Measurements from ENCODE around the gene TMEM201. TPM values are rescaled to one million over a fixed set of nuclear protein-coding genes. Genes with fewer than 3 reads are reported as not detected.

The TMEM201 gene
- total and polyA plus RNA-seq, 4 experiments from 2014 or later, result 0.41 to 12.9 (median 7.3) TPM

GRCh38 chr1:9610548-9610947, 21.8 kb downstream of the TMEM201 start:
- H3K4me3 ChIP-seq (ENCODE audit: low read length in 2 of 2), result no peak overlapping the region
- peaks cover 0 to 17% of the 10 kb centered on the region in 2 donors for H3K36me3 Mint-ChIP-seq
- no peaks in the 10 kb centered on the region for H3K27me3 Mint-ChIP-seq
- no peaks in the 10 kb centered on the region for H3K9me3 ChIP-seq (ENCODE audit: control insufficient read depth in 1 of 2, low read length in 2 of 2)
- H3K27ac ChIP-seq (ENCODE audit: low read depth, low read length), result no peak overlapping the region
- no peaks in the 10 kb centered on the region for H3K9me3 Mint-ChIP-seq
- intact Hi-C loops (cut with micrococcal nuclease), result no loop called here
- no peak overlapping the region for H3K27ac Mint-ChIP-seq
- H3K4me3 Mint-ChIP-seq, result no peak overlapping the region
- POLR2A ChIA-PET (ENCODE audit: partially characterized antibody), result no interaction called here
- peaks cover under 1% of the 10 kb centered on the region for H3K4me1 ChIP-seq (ENCODE audit: insufficient read depth, low read length)
- no peak for DNase-seq
- no peaks in the 10 kb centered on the region for H3K27me3 ChIP-seq (ENCODE audit: insufficient read depth, low read length)
- CTCF ChIA-PET (ENCODE audit: partially characterized antibody), result interaction anchor here (0.5 kb wide), 1 partner anchor 474 kb away, joined by 3 read pairs; no protein-coding TSS in a partner anchor
- no peaks in the 10 kb centered on the region for H3K4me1 Mint-ChIP-seq
- no peaks in the 10 kb centered on the region for H3K36me3 ChIP-seq (ENCODE audit: insufficient read depth, low read length)

GRCh38 chr1:9611716-9612115, 23.0 kb downstream of the TMEM201 start:
- Histone ChIP-seq H3K4me3 (ENCODE audit: low read length in 2 of 2) (no peak overlapping the region), H3K4me1 (ENCODE audit: insufficient read depth, low read length) (peaks cover 6% of the 10 kb centered on the region), H3K36me3 (ENCODE audit: insufficient read depth, low read length) (no peaks in the 10 kb centered on the region), H3K9me3 (ENCODE audit: control insufficient read depth in 1 of 2, low read length in 2 of 2) (no peaks in the 10 kb centered on the region), H3K27me3 (ENCODE audit: insufficient read depth, low read length) (no peaks in the 10 kb centered on the region), H3K27ac (ENCODE audit: low read depth, low read length) (no peak overlapping the region)
- ChIA-PET POLR2A (ENCODE audit: partially characterized antibody) (no interaction called here), CTCF (ENCODE audit: partially characterized antibody) (no interaction called here)
- intact Hi-C loops (cut with micrococcal nuclease), result no loop called here
- peaks cover 0 to 17% of the 10 kb centered on the region in 2 donors for H3K36me3 Mint-ChIP-seq
- no peak overlapping the region for H3K4me3 Mint-ChIP-seq
- H3K27me3 Mint-ChIP-seq, result no peaks in the 10 kb centered on the region
- no peaks in the 10 kb centered on the region for H3K9me3 Mint-ChIP-seq
- no peak for DNase-seq
- H3K4me1 Mint-ChIP-seq, result no peaks in the 10 kb centered on the region
- H3K27ac Mint-ChIP-seq, result no peak overlapping the region

GRCh38 chr1:9612162-9612845, 23.6 kb downstream of the TMEM201 start:
- H3K4me1 ChIP-seq (ENCODE audit: insufficient read depth, low read length), result peaks cover 6% of the 10 kb centered on the region
- intact Hi-C loops (cut with micrococcal nuclease), result no loop called here
- no peaks in the 10 kb centered on the region for H3K4me1 Mint-ChIP-seq
- H3K4me3 ChIP-seq (ENCODE audit: low read length in 2 of 2), result no peak overlapping the region
- POLR2A ChIA-PET (ENCODE audit: partially characterized antibody), result no interaction called here
- H3K27me3 ChIP-seq (ENCODE audit: insufficient read depth, low read length), result no peaks in the 10 kb centered on the region
- no peak overlapping the region for H3K27ac ChIP-seq (ENCODE audit: low read depth, low read length)
- H3K9me3 ChIP-seq (ENCODE audit: control insufficient read depth in 1 of 2, low read length in 2 of 2), result no peaks in the 10 kb centered on the region
- H3K4me3 Mint-ChIP-seq, result no peak overlapping the region
- no peaks in the 10 kb centered on the region for H3K27me3 Mint-ChIP-seq
- peaks cover 0 to 17% of the 10 kb centered on the region in 2 donors for H3K36me3 Mint-ChIP-seq
- no peak for DNase-seq
- no peak overlapping the region for H3K27ac Mint-ChIP-seq
- CTCF ChIA-PET (ENCODE audit: partially characterized antibody), result no interaction called here
- no peaks in the 10 kb centered on the region for H3K36me3 ChIP-seq (ENCODE audit: insufficient read depth, low read length)
- H3K9me3 Mint-ChIP-seq, result no peaks in the 10 kb centered on the region

- intact Hi-C loops (cut with micrococcal nuclease), result no loop called here
- Histone ChIP-seq H3K27ac (ENCODE audit: low read depth, low read length) (no peak overlapping the region), H3K36me3 (ENCODE audit: insufficient read depth, low read length) (no peaks in the 10 kb centered on the region), H3K4me1 (ENCODE audit: insufficient read depth, low read length) (peaks cover 6% of the 10 kb centered on the region), H3K27me3 (ENCODE audit: insufficient read depth, low read length) (no peaks in the 10 kb centered on the region), H3K9me3 (ENCODE audit: control insufficient read depth in 1 of 2, low read length in 2 of 2) (no peaks in the 10 kb centered on the region), H3K4me3 (ENCODE audit: low read length in 2 of 2) (no peak overlapping the region)
- POLR2A ChIA-PET (ENCODE audit: partially characterized antibody), result no interaction called here
- H3K4me1 Mint-ChIP-seq, result no peaks in the 10 kb centered on the region
- no peak overlapping the region for H3K4me3 Mint-ChIP-seq
- peaks cover 0 to 12% of the 10 kb centered on the region in 2 donors for H3K36me3 Mint-ChIP-seq
- CTCF ChIA-PET (ENCODE audit: partially characterized antibody), result no interaction called here
- no peak for DNase-seq
- H3K9me3 Mint-ChIP-seq, result no peaks in the 10 kb centered on the region
- no peak overlapping the region for H3K27ac Mint-ChIP-seq
- no peaks in the 10 kb centered on the region for H3K27me3 Mint-ChIP-seq
Measured at GRCh38 chr1:9612871-9613624, 24.3 kb downstream of the TMEM201 start.

GRCh38 chr1:9613625-9614299, 25.1 kb downstream of the TMEM201 start:
- no peak for DNase-seq
- CTCF ChIA-PET (ENCODE audit: partially characterized antibody), result interaction anchor here (0.9 to 5.0 kb wide), 3 partner anchors 171 to 262 kb away, joined by 3 to 55 read pairs (median 3); no protein-coding TSS in a partner anchor
- H3K4me3 Mint-ChIP-seq, result no peak overlapping the region
- intact Hi-C loops (cut with micrococcal nuclease), result no loop called here
- peaks cover 0 to under 1% of the 10 kb centered on the region in 2 donors for H3K27me3 Mint-ChIP-seq
- Histone ChIP-seq H3K4me1 (ENCODE audit: insufficient read depth, low read length) (peaks cover 6% of the 10 kb centered on the region), H3K27ac (ENCODE audit: low read depth, low read length) (no peak overlapping the region), H3K9me3 (ENCODE audit: control insufficient read depth in 1 of 2, low read length in 2 of 2) (no peaks in the 10 kb centered on the region), H3K4me3 (ENCODE audit: low read length in 2 of 2) (no peak overlapping the region), H3K27me3 (ENCODE audit: insufficient read depth, low read length) (no peaks in the 10 kb centered on the region), H3K36me3 (ENCODE audit: insufficient read depth, low read length) (no peaks in the 10 kb centered on the region)
- no peaks in the 10 kb centered on the region for H3K9me3 Mint-ChIP-seq
- POLR2A ChIA-PET (ENCODE audit: partially characterized antibody), result no interaction called here
- peaks cover 0 to 12% of the 10 kb centered on the region in 2 donors for H3K36me3 Mint-ChIP-seq
- no peak overlapping the region for H3K27ac Mint-ChIP-seq
- no peaks in the 10 kb centered on the region for H3K4me1 Mint-ChIP-seq

GRCh38 chr1:9615316-9616063, 26.8 kb downstream of the TMEM201 start:
- no peaks in the 10 kb centered on the region for H3K36me3 ChIP-seq (ENCODE audit: insufficient read depth, low read length)
- Mint-ChIP-seq H3K4me3 (no peak overlapping the region), H3K27ac (no peak overlapping the region), H3K27me3 (peaks cover 0 to 5% of the 10 kb centered on the region in 2 donors), H3K9me3 (peaks cover 0 to 2% (median 0%) of the 10 kb centered on the region in 8 donors), H3K36me3 (peaks cover 0 to 7% of the 10 kb centered on the region in 2 donors), H3K4me1 (no peaks in the 10 kb centered on the region)
- ChIA-PET CTCF (ENCODE audit: partially characterized antibody) (interaction anchor here (0.8 to 5.0 kb wide), 25 partner anchors 8 to 370 kb away, joined by 3 to 55 read pairs (median 5); partner anchors contain the start of gene TMEM201), POLR2A (ENCODE audit: partially characterized antibody) (interaction anchor here (0.5 to 2.0 kb wide), 6 partner anchors 11 to 253 kb away, joined by 3 to 8 read pairs (median 3); no protein-coding TSS in a partner anchor)
- intact Hi-C loops (cut with micrococcal nuclease), result loop anchor here (1.0 kb wide), 2 partner anchors 169 to 252 kb away; no protein-coding TSS in a partner anchor
- DNase-seq, result peak in 4 of 5 donors; percentile 42 to 51 (median 50)
- no peaks in the 10 kb centered on the region for H3K9me3 ChIP-seq (ENCODE audit: control insufficient read depth in 1 of 2, low read length in 2 of 2)
- H3K4me3 ChIP-seq (ENCODE audit: low read length in 2 of 2), result no peak overlapping the region
- H3K27me3 ChIP-seq (ENCODE audit: insufficient read depth, low read length), result no peaks in the 10 kb centered on the region
- peaks cover 6% of the 10 kb centered on the region for H3K4me1 ChIP-seq (ENCODE audit: insufficient read depth, low read length)
- H3K27ac ChIP-seq (ENCODE audit: low read depth, low read length), result no peak overlapping the region

All from CD4-positive, alpha-beta memory T cell (primary cell).